NCI-H146 treated with DMSO at 0.1 percent for 48 hours (cell line): Measurements from ENCODE around the gene ADCYAP1.
"Not testable (repeated sequence)": the region's sequence is repeated elsewhere in the genome, so short reads cannot be mapped to it uniquely, and the experiment has no call there.

Experiments used
- DNase-seq: peaks from one replicate; lab custom pipeline; 2025; ENCODE audit not compliant: unreplicated experiment; lab: John Stamatoyannopoulos, UW

The ADCYAP1 gene

GRCh38 chr18:904218-905090 lies at the start of gene ADCYAP1:
Gene ADCYAP1 (plus strand): TSS chr18:904871. CDS start chr18:905387, 516 bp downstream.
- no peak for DNase-seq

GRCh38 chr18:857986-858385 lies 46.7 kb upstream of the ADCYAP1 start:
- no peak for DNase-seq

GRCh38 chr18:864872-865273 lies 39.8 kb upstream of the ADCYAP1 start:
- peak; percentile 78 for DNase-seq

GRCh38 chr18:867257-867656 lies 37.4 kb upstream of the ADCYAP1 start:
- DNase-seq = no peak

- not testable (repeated sequence) for DNase-seq
These were observed 31.2 kb upstream of the ADCYAP1 start for GRCh38 chr18:873426-873825.

- DNase-seq = no peak
These were observed 28.8 kb upstream of the ADCYAP1 start for GRCh38 chr18:875912-876311.

GRCh38 chr18:877238-877637 lies 27.4 kb upstream of the ADCYAP1 start:
- no peak for DNase-seq

GRCh38 chr18:886076-886475 lies 18.6 kb upstream of the ADCYAP1 start:
- no peak for DNase-seq

GRCh38 chr18:887716-888115 lies 17.0 kb upstream of the ADCYAP1 start:
- DNase-seq = no peak

GRCh38 chr18:892316-892715 lies 12.4 kb upstream of the ADCYAP1 start:
- DNase-seq = no peak

- DNase-seq = no peak
These were observed 8.4 kb upstream of the ADCYAP1 start for GRCh38 chr18:896315-896714.

GRCh38 chr18:901761-902160 lies 2.9 kb upstream of the ADCYAP1 start:
- DNase-seq = peak; percentile 95

- DNase-seq = peak; percentile 89
These were observed 2.4 kb upstream of the ADCYAP1 start for GRCh38 chr18:902229-902628.

GRCh38 chr18:903701-904100 lies 970 bp upstream of the ADCYAP1 start:
- DNase-seq = no peak

GRCh38 chr18:905307-905947 lies 756 bp downstream of the ADCYAP1 start:
- no peak for DNase-seq

- DNase-seq = no peak
These were observed 1.3 kb downstream of the ADCYAP1 start for GRCh38 chr18:905948-906415.

- DNase-seq = peak; percentile 87
These were observed 1.9 kb downstream of the ADCYAP1 start for GRCh38 chr18:906416-907114.

GRCh38 chr18:907115-907884 lies 2.6 kb downstream of the ADCYAP1 start:
- peak; percentile 85 for DNase-seq

- peak; percentile 34 for DNase-seq
These were observed 3.5 kb downstream of the ADCYAP1 start for GRCh38 chr18:907885-908757.
